Activated CD4-positive, alpha-beta T cell treated with anti-CD3 and anti-CD28 coated beads for 48 hours (primary cell): ENCODE results near the gene PPP1R3D.

Source experiments
- DNase-seq: peaks from one replicate; pipeline ENCODE4 v3.0.0-alpha.2; 2020

The PPP1R3D gene

GRCh38 chr20:59947376-59947775 is 7.3 kb upstream of the PPP1R3D start:
- no peak for DNase-seq

GRCh38 chr20:59945731-59946130 is 5.6 kb upstream of the PPP1R3D start:
- DNase-seq: no peak

- no peak for DNase-seq
Observed at GRCh38 chr20:59945175-59945574, 5.1 kb upstream of the PPP1R3D start.

GRCh38 chr20:59944726-59945125 is 4.6 kb upstream of the PPP1R3D start:
- no peak for DNase-seq

GRCh38 chr20:59942245-59942644 is 2.1 kb upstream of the PPP1R3D start:
- no peak for DNase-seq

- DNase-seq: no peak
Observed at GRCh38 chr20:59940956-59941294, 820 bp upstream of the PPP1R3D start.

- no peak for DNase-seq
Observed at GRCh38 chr20:59939879-59940128, 301 bp downstream of the PPP1R3D start.

- no peak for DNase-seq
Observed at GRCh38 chr20:59939052-59939878, 840 bp downstream of the PPP1R3D start.

GRCh38 chr20:59938696-59939051 is 1.4 kb downstream of the PPP1R3D start:
- no peak for DNase-seq

- no peak for DNase-seq
Observed at GRCh38 chr20:59938221-59938620, 1.9 kb downstream of the PPP1R3D start.

GRCh38 chr20:59937150-59937549 is 3.0 kb downstream of the PPP1R3D start:
- DNase-seq: no peak

GRCh38 chr20:59936409-59936808 is 3.7 kb downstream of the PPP1R3D start:
- no peak for DNase-seq

- DNase-seq: no peak
Observed at GRCh38 chr20:59935457-59936185, 4.5 kb downstream of the PPP1R3D start.

- peak; percentile 85 for DNase-seq
Observed at GRCh38 chr20:59933849-59934585, 6.1 kb downstream of the PPP1R3D start.

GRCh38 chr20:59933296-59933848 is 6.7 kb downstream of the PPP1R3D start, which contains the start of gene SYCP2:
Gene SYCP2, minus strand, starts transcription at chr20:59933637. Its CDS starts 11,224 bp downstream, at chr20:59922413.
- peak; percentile 72 for DNase-seq

- DNase-seq: no peak
Observed at GRCh38 chr20:59932616-59933295, 7.3 kb downstream of the PPP1R3D start.

GRCh38 chr20:59931511-59932312 is 8.4 kb downstream of the PPP1R3D start:
- DNase-seq: no peak

- DNase-seq: no peak
Observed at GRCh38 chr20:59925899-59926298, 14.2 kb downstream of the PPP1R3D start.

GRCh38 chr20:59925359-59925758 is 14.7 kb downstream of the PPP1R3D start:
- no peak for DNase-seq

- DNase-seq: no peak
Observed at GRCh38 chr20:59923514-59923913, 16.6 kb downstream of the PPP1R3D start.

- no peak for DNase-seq
Observed at GRCh38 chr20:59920944-59921343, 19.2 kb downstream of the PPP1R3D start.

- DNase-seq: no peak
Observed at GRCh38 chr20:59912609-59913008, 27.5 kb downstream of the PPP1R3D start.
